Measurements from ENCODE around the gene PCYOX1L. TPM values are rescaled to one million over a fixed set of nuclear protein-coding genes. Genes with fewer than 3 reads are reported as not detected.
A peak's percentile ranks its signal among the peaks of the same experiment; 100 is the strongest.

Gene PCYOX1L
- total RNA-seq, 1 experiment from 2014 or later, result 1.8 TPM

GRCh38 chr5:149315753-149316152, 42.1 kb upstream of the PCYOX1L start:
- TF ChIP-seq EZH2 (IDR thresholded peaks at IDR 0.05; ENCODE audit: borderline replicate concordance, low read depth, low read length, poor library complexity, severe bottlenecking), result no peak
- no peak for TF ChIP-seq CTCF (conservative IDR thresholded peaks at IDR 0.05; ENCODE audit: low read depth, low read length)
- intact Hi-C loops (cut with micrococcal nuclease; ENCODE audit: unreplicated experiment), result loop anchor here (2.0 to 10.0 kb wide), 3 partner anchors 55 to 249 kb away; no protein-coding TSS in a partner anchor
- CTCF ChIA-PET, result no interaction called here
- Histone ChIP-seq H3K9me3 (ENCODE audit: low read depth, low read length, poor library complexity, severe bottlenecking) (no peaks in the 10 kb centered on the region), H3K27ac (ENCODE audit: low read depth, low read length, poor library complexity, severe bottlenecking) (no peak overlapping the region), H3K27me3 (replicated peaks; ENCODE audit: insufficient read depth, low read depth, low read length, poor library complexity) (no peaks in the 10 kb centered on the region), H3K36me3 (ENCODE audit: insufficient read depth, low read length, poor library complexity, severe bottlenecking) (no peaks in the 10 kb centered on the region), H3K4me3 (ENCODE audit: low read depth, low read length, poor library complexity, severe bottlenecking) (no peak overlapping the region), H3K4me1 (ENCODE audit: insufficient read depth, low read length, poor library complexity, severe bottlenecking) (peaks cover 4% of the 10 kb centered on the region)
- POLR2A ChIA-PET (ENCODE audit: low non-redundant PET), result no interaction called here
- no peak for DNase-seq (ENCODE audit: low spot score)
- no TSS peak for BruUV-seq (replicated peaks)

GRCh38 chr5:149317281-149318048, 40.4 kb upstream of the PCYOX1L start:
- H3K4me1 ChIP-seq (ENCODE audit: insufficient read depth, low read length, poor library complexity, severe bottlenecking), result peaks cover 11% of the 10 kb centered on the region
- H3K9me3 ChIP-seq (ENCODE audit: low read depth, low read length, poor library complexity, severe bottlenecking), result no peaks in the 10 kb centered on the region
- H3K27ac ChIP-seq (ENCODE audit: low read depth, low read length, poor library complexity, severe bottlenecking), result no peak overlapping the region
- intact Hi-C loops (cut with micrococcal nuclease; ENCODE audit: unreplicated experiment), result loop anchor here (2.0 to 10.0 kb wide), 3 partner anchors 53 to 247 kb away; no protein-coding TSS in a partner anchor
- H3K36me3 ChIP-seq (ENCODE audit: insufficient read depth, low read length, poor library complexity, severe bottlenecking), result no peaks in the 10 kb centered on the region
- H3K4me3 ChIP-seq (ENCODE audit: low read depth, low read length, poor library complexity, severe bottlenecking), result no peak overlapping the region
- no peaks in the 10 kb centered on the region for H3K27me3 ChIP-seq (replicated peaks; ENCODE audit: insufficient read depth, low read depth, low read length, poor library complexity)
- no TSS peak for BruUV-seq (replicated peaks)
- CTCF ChIA-PET, result interaction anchor here (0.6 to 1.3 kb wide), 3 partner anchors 42 to 249 kb away, joined by 4 to 18 read pairs (median 5); no protein-coding TSS in a partner anchor
- DNase-seq (ENCODE audit: low spot score), result peak; percentile 65
- peak; percentile 79 for TF ChIP-seq CTCF (conservative IDR thresholded peaks at IDR 0.05; ENCODE audit: low read depth, low read length)
- TF ChIP-seq EZH2 (IDR thresholded peaks at IDR 0.05; ENCODE audit: borderline replicate concordance, low read depth, low read length, poor library complexity, severe bottlenecking), result no peak
- POLR2A ChIA-PET (ENCODE audit: low non-redundant PET), result no interaction called here

GRCh38 chr5:149319174-149319573, 38.7 kb upstream of the PCYOX1L start:
- H3K27me3 ChIP-seq (replicated peaks; ENCODE audit: insufficient read depth, low read depth, low read length, poor library complexity), result no peaks in the 10 kb centered on the region
- no peak for TF ChIP-seq CTCF (conservative IDR thresholded peaks at IDR 0.05; ENCODE audit: low read depth, low read length)
- TF ChIP-seq EZH2 (IDR thresholded peaks at IDR 0.05; ENCODE audit: borderline replicate concordance, low read depth, low read length, poor library complexity, severe bottlenecking), result no peak
- no peak overlapping the region for H3K27ac ChIP-seq (ENCODE audit: low read depth, low read length, poor library complexity, severe bottlenecking)
- no peak overlapping the region for H3K4me3 ChIP-seq (ENCODE audit: low read depth, low read length, poor library complexity, severe bottlenecking)
- H3K36me3 ChIP-seq (ENCODE audit: insufficient read depth, low read length, poor library complexity, severe bottlenecking), result no peaks in the 10 kb centered on the region
- no peak for DNase-seq (ENCODE audit: low spot score)
- CTCF ChIA-PET, result no interaction called here
- no peaks in the 10 kb centered on the region for H3K9me3 ChIP-seq (ENCODE audit: low read depth, low read length, poor library complexity, severe bottlenecking)
- no TSS peak for BruUV-seq (replicated peaks)
- peaks cover 11% of the 10 kb centered on the region for H3K4me1 ChIP-seq (ENCODE audit: insufficient read depth, low read length, poor library complexity, severe bottlenecking)
- intact Hi-C loops (cut with micrococcal nuclease; ENCODE audit: unreplicated experiment), result loop anchor here (10.0 kb wide), 1 partner anchor 246 kb away; no protein-coding TSS in a partner anchor
- POLR2A ChIA-PET (ENCODE audit: low non-redundant PET), result no interaction called here

Data from A673 (cell line).